AG20443 (cell line): ENCODE data around the gene KCTD20.

Source experiments
- DNase-seq: peaks from one replicate; pipeline ENCODE4 v3.0.0; 2012; ENCODE audit warnings: low spot score, mixed read lengths

Gene KCTD20

GRCh38 chr6:36493859-36494258, 51.1 kb downstream of the KCTD20 start:
- DNase-seq, result peak; percentile 38

DNA sequence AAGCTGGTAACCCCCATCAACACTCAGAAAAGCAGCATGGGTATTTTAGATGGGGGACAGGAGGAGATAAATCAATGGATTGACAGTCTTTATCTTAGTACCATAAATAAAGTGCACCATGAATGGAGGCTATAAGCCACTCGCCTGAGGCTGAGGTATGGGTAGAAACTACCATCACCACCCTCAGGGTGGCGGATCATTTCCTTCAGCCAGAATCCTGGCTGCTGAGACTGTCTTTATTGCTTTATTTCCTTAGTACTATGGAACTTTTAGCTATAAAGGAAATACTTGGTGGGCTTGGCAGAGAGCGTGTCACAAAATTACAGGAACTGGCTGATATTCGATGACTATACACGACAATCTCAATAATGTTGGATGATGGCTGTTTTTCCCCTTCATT, 52.3 kb downstream of the KCTD20 start:
- no peak for DNase-seq

GRCh38 chr6:36499918-36500317, 57.1 kb downstream of the KCTD20 start:
- DNase-seq, result no peak

DNA sequence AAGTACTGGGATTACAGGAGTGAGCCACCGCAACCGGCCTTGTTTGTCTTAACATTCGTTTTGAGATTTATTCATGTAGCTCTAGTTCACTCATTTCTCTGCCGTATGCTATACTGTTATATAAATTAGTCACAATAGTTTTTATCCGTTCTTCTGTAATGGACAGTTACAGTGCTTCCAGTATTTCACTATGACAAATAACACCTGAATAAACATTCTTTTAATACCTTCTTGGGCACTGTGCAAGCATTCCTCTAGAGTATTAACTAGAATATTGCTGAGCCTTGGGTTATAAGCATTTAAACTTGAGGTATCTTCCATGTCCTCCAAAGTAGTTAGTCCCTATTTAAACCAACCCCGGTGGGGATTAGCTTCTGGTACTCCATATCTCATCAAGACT, 58.9 kb downstream of the KCTD20 start:
- DNase-seq, result no peak

DNA sequence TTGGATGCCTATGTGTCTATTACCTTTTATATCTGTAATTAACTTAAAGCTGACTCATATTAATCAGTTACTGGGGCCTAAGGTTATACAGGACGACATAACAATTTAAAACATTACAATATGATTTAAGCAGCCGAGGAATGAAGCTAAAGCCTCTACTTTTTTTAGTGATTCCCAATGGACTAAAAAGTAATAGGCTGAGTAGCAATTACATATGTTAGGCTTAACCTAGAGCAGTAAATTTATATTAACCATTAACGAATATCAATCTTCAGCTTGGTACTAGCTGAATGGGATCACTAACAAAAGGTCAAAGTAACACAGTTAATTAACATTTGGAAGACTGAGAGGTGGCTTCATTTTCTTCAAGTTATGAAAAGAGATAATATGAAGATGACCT, 61.4 kb downstream of the KCTD20 start:
- no peak for DNase-seq

DNA sequence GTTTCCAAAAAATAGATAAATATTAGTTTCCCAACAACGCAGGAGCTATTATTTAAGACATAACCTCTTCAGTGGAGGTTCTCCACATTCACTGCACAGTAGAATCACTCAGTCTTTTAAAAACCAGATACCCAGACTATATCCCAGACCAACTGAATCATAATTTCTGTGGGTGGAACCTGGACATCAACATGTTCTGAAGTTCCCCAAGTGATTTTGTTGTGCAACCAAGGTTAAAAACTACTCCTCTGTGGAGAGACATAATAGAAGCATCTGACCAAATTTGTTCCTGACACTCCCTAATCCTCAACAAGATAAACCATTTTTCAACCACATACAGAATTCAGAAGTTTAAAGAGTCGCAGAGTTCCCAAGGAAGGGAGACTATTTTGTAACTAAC, 62.2 kb downstream of the KCTD20 start:
- DNase-seq, result peak; percentile 26

DNA sequence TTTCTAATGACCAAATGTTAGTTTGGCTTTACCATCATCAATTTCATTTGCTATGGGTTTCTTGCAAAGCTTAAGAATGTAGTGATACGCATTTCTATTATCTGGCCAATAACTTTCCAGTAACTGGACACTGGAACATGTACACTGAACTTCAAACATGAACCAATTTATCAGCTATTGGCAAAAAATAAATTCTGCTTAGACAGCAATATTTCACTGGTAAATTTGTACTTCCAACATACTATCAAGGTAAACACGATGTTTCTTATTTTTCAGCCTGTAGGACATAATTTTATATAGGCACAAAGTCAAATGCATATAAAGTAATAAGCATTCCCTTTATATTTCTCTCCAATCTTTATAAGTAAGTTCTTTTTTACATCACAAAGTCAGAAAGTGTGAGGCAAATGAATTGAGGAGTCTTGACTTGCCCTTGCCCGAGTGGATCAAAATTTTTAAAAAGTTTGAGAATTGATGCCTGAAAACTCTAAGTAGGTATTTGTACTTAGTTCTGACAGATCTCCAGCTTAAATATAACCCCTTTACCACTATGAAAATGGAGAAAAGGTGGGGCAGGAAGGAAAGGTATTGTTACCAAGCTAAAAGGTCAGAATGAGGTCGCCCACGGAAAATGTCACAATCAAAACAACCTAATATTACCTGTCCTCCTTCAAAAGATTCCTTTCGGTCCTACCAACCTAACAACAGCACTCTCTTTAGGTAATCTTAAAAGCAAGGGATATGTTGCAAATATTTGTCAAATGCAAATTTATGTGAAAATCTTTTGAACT, 63.1 kb downstream of the KCTD20 start:
- DNase-seq, result no peak

DNA sequence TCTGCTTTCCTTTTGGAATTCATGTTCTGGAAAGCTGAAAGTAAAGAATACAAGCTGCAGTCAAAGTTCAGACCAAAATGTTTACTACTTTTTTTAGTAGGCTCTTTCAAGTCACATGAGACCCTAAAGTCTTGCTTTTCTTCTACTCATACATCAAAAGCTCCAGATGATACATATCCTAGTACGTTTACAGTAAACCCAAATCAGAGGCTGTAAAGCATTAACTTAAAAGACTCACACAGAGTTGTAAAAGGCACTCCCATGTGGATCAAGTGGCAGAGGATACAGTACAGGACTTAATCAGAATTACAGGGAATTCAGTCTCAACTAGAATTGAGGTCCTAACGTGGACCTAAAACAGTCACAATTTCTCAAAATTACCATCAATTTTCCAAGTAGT, 63.8 kb downstream of the KCTD20 start:
- no peak for DNase-seq

DNA sequence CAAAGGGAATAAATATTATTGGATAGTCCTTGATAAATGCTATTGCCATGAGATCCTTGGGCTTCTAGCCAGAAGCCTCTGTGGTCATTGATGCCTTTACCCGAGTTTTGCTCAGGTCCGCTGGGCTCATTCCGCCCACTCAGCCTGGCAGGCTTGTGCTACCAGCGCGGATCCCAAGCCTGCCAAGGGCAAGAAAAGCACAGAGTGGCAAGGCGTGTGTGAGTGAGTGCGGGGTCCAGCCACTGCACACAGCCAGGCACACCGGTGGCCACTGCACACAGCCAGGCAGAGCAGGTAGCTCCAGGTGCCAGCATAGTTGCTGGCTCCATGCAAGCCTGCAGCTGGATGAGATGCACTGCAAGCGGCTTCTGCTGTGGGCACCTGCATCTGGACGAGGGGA, 65.7 kb downstream of the KCTD20 start:
- no peak for DNase-seq

DNA sequence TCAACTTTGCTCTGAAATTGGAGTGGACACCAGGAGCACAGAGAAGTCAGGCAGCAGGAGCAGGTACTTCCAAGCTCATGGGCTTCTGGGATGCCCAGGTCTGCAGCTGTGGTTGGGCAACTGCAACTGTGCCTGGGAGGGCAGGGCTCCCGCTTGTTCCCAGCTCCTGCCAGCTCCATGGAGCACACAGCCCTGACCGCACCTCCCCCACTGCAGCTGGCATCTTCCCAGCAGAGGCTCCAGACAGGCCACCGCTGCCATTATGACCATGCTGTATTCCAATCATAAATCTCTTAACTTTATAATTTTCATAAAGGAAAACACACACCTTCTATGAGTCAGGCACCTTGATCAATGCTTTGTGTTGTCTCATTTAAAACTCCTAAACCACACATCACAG, 67.6 kb downstream of the KCTD20 start:
- no peak for DNase-seq

DNA sequence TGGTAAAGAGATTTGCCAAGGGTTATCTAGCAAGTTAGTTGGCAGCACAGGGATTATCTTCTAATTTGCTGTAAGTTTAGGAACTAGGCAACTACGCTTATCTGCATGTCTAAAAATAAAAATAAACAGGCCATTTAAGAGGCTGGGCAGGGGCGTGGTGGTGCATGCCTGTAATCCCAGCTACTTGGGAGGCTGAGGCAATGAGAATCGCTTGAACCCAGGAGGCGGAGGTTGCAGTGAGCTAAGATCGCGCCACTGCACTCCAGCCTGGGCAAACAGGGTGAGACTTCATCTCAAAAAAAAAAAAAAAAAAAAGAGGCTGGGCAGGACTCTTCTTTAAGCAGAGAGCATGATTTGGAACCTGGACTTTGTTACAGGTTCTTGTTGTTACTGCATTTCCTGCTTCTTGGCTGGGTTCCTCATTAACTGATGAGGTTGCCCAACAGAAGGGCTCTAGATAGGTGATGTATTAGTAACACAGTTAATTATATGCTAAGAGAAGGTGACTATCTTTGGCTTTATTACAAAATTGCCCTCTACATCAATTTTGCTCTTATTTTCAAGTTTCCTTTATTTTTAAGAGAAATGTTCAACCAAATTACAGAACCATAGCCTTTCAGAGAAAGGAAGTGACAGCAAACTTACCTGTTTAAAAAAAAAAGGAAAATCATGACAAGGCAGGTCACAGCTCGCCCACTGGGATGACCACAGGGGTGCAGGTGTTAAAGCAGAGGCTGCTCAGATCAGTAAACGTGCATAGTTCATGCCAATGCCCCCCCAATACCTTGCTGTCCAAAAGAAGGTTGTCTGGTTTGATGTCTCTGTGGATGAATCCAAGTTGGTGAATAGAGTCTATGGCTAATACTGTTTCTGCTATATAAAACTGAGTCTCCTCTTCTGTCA, 72.0 kb downstream of the KCTD20 start:
- no peak for DNase-seq

- DNase-seq, result no peak
Measured at GRCh38 chr6:36515844-36516243, 73.0 kb downstream of the KCTD20 start.

DNA sequence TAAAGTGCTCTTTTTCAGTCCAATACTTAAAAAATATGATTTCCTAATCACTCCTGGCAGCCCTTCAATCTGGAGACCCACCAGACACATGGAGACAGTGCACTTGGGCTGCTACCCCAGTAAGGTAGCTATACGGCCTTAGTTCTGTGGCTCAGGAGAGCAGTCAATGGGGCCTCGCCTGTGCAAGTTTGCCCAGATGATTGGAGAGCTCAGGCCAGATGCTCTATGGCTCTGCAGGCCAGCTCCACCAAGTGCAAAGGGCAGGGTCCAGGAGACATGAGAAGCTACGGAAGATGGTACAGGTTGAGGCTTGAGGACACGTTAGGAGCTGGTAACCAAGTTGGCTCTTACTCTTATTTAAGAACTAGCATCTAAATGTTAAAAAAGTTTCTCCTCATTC, 73.8 kb downstream of the KCTD20 start:
- no peak for DNase-seq

- DNase-seq, result no peak
Measured at GRCh38 chr6:36516988-36517387, 74.2 kb downstream of the KCTD20 start.

DNA sequence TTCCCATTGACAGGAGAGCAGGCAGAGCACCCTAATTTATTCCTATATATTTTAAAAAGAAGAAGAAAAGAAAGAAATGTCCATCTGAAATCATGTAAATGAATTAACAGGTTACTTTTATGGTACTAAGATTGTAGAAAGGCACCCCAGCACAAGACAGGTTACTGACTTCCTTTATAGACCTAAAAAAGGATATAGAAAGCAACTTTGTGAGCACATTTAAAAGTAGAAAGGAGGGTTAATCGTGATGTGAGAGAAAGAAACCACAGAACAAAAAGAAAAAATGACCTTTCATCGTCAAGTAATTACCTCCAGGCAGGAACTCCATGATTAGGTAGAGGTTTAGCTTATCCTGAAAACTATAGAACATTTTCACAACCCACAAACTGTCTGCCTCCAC, 74.6 kb downstream of the KCTD20 start:
- no peak for DNase-seq

DNA sequence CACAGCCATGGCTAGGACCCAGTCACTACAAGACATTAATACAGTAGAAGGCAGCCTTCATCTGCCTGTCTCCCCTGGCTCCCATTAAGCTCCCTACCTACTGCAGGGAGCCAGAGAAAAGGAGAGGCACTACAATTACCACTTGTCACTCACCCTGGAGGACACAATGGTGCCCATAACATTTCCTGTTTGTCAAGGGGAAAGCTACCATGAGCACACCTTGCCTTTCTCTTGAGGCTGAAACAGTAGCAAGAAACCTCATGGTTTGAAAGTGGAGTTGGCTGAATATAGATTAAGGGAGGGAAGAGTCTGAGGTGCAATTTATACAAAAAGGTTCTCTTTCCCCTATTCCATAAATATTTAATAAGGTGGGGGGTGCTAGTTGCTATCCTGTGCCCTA, 76.6 kb downstream of the KCTD20 start:
- DNase-seq, result no peak

- no peak for DNase-seq
Measured at GRCh38 chr6:36523451-36523850, 80.7 kb downstream of the KCTD20 start.

DNA sequence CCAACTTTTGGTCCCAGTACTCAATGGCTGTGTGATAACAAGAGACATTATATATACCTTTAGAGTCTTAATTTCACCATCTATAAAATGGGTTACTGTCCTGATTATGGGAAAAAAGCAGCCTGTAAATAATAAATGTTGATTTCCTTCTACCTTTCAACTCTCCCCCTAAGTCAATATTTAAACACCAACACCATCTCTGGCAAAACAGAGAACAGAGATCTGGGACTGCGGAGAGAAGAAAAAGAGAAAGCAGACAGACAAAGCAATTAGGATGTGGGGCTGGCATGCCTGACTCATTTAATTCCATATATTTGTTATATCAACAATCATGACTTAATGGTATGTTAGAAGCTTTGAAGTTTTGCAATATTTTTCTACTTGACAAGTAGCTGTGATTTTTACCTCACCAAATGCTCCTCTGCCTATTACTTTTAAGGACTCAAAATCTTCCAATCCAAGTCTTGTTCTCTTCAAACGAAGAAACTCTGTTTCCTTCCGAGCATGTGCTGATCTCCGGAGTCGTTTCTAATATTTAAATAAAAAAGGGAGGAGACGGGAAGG, 81.2 kb downstream of the KCTD20 start:
- no peak for DNase-seq

DNA sequence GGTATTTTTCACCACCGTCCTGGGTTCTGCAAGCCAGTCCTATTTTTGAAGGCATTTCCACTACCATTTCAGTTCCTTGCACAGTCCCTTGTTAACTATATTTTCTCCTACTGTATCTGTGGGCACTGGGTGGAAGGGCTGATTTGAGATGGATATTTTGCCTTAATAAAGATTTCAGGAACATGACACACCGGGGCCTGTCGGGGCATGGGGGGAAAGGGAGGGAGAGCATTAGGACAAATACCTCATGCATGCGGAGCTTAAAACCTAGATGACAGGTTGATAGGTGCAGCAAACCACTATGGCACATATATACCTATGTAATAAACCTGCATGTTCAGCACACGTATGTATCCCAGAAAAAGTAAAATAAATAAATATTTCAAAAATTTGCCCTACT, 82.1 kb downstream of the KCTD20 start:
- no peak for DNase-seq

- no peak for DNase-seq
Measured at GRCh38 chr6:36525346-36525745, 82.5 kb downstream of the KCTD20 start.

GRCh38 chr6:36526066-36526465, 83.3 kb downstream of the KCTD20 start:
- no peak for DNase-seq

DNA sequence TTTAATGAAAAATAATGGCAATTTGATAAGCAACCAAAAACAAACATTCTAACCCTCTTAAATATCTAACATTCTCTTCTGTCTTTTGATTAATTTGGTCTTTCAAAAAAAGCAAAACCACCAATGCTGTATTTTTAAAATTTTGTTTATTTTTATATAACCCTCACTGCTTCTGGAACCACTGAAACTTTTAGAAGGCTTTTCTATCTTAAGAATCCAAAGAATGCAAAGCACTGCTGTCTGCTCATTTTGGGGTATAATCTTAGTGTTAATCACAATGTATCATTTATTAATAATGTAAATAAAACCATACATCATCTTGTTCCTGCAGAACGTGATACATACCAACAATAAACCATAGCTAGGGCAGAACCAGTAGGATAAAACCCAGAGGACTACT, 90.5 kb downstream of the KCTD20 start:
- no peak for DNase-seq
